Measurements from ENCODE around the gene GMFB.
"Not testable (repeated sequence)": the region's sequence is repeated elsewhere in the genome, so short reads cannot be mapped to it uniquely, and the experiment has no call there.

DNA sequence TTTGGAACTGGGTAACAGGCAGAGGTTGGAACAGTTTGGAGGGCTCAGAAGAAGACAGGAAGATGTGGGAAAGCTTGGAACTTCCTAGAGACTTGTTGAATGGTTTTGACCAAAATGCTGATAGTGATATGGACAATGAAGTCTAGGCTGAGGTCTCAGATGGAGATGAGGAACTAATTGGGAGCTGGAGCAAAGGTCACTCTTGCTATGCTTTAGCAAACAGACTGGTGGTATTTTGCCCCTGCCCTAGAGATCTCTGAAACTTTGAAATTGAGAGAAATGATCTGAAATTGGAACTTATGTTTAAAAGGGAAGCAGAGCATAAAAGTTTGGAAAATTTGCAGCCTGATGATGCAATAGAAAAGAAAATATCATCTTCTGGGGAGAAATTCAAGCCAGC lies 30.2 kb downstream of the GMFB start:
- TF ChIP-seq, protein P1, sequence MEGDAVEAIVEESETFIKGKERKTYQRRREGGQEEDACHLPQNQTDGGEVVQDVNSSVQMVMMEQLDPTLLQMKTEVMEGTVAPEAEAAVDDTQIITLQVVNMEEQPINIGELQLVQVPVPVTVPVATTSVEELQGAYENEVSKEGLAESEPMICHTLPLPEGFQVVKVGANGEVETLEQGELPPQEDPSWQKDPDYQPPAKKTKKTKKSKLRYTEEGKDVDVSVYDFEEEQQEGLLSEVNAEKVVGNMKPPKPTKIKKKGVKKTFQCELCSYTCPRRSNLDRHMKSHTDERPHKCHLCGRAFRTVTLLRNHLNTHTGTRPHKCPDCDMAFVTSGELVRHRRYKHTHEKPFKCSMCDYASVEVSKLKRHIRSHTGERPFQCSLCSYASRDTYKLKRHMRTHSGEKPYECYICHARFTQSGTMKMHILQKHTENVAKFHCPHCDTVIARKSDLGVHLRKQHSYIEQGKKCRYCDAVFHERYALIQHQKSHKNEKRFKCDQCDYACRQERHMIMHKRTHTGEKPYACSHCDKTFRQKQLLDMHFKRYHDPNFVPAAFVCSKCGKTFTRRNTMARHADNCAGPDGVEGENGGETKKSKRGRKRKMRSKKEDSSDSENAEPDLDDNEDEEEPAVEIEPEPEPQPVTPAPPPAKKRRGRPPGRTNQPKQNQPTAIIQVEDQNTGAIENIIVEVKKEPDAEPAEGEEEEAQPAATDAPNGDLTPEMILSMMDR (IDR thresholded peaks at IDR 0.05) = not testable (repeated sequence)
- TF ChIP-seq POLR2A (IDR thresholded peaks at IDR 0.05) = not testable (repeated sequence)
